ENCODE measurements around the gene TMEM150C.

GRCh38 chr4:82508806-82509428, 52.9 kb downstream of the TMEM150C start:
- TF ChIP-seq CTCF (IDR thresholded peaks at IDR 0.05): no peak
- TF ChIP-seq POLR2A (IDR thresholded peaks at IDR 0.05): no peak

All from right lobe of liver (tissue), 4 donors.